ENCODE measurements around the gene RIPK1.

RIPK1 gene

DNA sequence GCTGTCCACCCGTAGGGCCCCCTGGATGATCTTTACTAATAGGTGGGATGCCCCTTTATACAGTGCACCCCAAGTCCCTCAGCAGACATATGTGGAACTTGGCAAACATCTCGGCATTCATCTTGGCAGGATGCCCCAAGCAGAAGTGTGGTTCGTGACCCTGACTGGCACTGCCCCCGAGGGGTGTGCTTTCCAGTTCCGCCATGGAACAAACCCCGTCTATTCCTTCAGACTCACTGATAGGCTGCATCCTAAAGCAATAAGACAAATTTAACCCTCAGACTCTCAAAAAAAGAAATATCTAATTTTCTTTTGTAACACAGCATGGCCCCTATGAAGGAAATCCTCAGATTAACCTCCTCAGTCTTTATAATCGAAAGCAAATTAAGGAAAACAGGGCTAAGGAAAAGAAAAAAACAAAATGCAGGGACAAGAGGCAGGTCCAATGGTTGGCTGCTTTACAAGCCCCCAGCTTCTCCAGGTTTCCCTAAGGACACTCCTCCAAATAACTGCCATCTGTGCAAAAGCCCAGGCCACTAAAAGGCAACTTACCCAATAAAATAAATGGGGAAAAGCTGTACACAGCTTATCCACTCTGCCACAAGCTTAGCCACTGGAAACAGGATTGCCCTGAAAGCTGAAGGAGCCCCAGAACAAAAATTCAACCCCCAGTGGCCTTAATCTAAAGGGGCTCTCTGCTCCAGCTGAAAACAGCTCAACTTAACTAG, 30.5 kb upstream of the RIPK1 start (continued):
- TF ChIP-seq CREB5 (CRISPR knock-in tag; IDR thresholded peaks at IDR 0.05; ENCODE audit: low read depth), result no peak
- TF ChIP-seq ZNF565 (CRISPR knock-in tag; conservative IDR thresholded peaks at IDR 0.05; ENCODE audit: low read depth), result no peak
- TF ChIP-seq, protein P1, sequence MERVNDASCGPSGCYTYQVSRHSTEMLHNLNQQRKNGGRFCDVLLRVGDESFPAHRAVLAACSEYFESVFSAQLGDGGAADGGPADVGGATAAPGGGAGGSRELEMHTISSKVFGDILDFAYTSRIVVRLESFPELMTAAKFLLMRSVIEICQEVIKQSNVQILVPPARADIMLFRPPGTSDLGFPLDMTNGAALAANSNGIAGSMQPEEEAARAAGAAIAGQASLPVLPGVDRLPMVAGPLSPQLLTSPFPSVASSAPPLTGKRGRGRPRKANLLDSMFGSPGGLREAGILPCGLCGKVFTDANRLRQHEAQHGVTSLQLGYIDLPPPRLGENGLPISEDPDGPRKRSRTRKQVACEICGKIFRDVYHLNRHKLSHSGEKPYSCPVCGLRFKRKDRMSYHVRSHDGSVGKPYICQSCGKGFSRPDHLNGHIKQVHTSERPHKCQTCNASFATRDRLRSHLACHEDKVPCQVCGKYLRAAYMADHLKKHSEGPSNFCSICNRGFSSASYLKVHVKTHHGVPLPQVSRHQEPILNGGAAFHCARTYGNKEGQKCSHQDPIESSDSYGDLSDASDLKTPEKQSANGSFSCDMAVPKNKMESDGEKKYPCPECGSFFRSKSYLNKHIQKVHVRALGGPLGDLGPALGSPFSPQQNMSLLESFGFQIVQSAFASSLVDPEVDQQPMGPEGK (CRISPR knock-in tag; IDR thresholded peaks at IDR 0.05; ENCODE audit: borderline replicate concordance), result no peak
- TF ChIP-seq ESRRG (CRISPR knock-in tag; IDR thresholded peaks at IDR 0.05), result no peak
- TF ChIP-seq OSR1 (CRISPR knock-in tag; IDR thresholded peaks at IDR 0.05), result no peak
- no peak for TF ChIP-seq ZNF70 (CRISPR knock-in tag; IDR thresholded peaks at IDR 0.05)
- TF ChIP-seq BACH2 (CRISPR knock-in tag; IDR thresholded peaks at IDR 0.05; ENCODE audit: borderline replicate concordance), result no peak
- TF ChIP-seq TOX (CRISPR knock-in tag; IDR thresholded peaks at IDR 0.05; ENCODE audit: borderline replicate concordance), result no peak

GRCh38 chr6:3039384-3039783, 28.9 kb upstream of the RIPK1 start:
- ATAC-seq, result no peak
- TF ChIP-seq ZFP30 (CRISPR knock-in tag; IDR thresholded peaks at IDR 0.05), result no peak
- TF ChIP-seq ZC3H10 (CRISPR knock-in tag; IDR thresholded peaks at IDR 0.05), result no peak
- no peak for TF ChIP-seq ESRRG (CRISPR knock-in tag; IDR thresholded peaks at IDR 0.05)
- no peak for TF ChIP-seq ZNF565 (CRISPR knock-in tag; conservative IDR thresholded peaks at IDR 0.05; ENCODE audit: low read depth)
- no peak for TF ChIP-seq GLIS3 (CRISPR knock-in tag; IDR thresholded peaks at IDR 0.05)
- no peak for TF ChIP-seq ZNF70 (CRISPR knock-in tag; IDR thresholded peaks at IDR 0.05)
- no peak for TF ChIP-seq BACH2 (CRISPR knock-in tag; IDR thresholded peaks at IDR 0.05; ENCODE audit: borderline replicate concordance)
- no peak for TF ChIP-seq CREB5 (CRISPR knock-in tag; IDR thresholded peaks at IDR 0.05; ENCODE audit: low read depth)
- no peak for TF ChIP-seq CSDC2 (CRISPR knock-in tag; IDR thresholded peaks at IDR 0.05)
- no peak for TF ChIP-seq ZFP3 (CRISPR knock-in tag; IDR thresholded peaks at IDR 0.05)
- TF ChIP-seq CSRNP3 (CRISPR knock-in tag; IDR thresholded peaks at IDR 0.05), result no peak
- TF ChIP-seq TOX (CRISPR knock-in tag; IDR thresholded peaks at IDR 0.05; ENCODE audit: borderline replicate concordance), result no peak
- TF ChIP-seq, protein P2, sequence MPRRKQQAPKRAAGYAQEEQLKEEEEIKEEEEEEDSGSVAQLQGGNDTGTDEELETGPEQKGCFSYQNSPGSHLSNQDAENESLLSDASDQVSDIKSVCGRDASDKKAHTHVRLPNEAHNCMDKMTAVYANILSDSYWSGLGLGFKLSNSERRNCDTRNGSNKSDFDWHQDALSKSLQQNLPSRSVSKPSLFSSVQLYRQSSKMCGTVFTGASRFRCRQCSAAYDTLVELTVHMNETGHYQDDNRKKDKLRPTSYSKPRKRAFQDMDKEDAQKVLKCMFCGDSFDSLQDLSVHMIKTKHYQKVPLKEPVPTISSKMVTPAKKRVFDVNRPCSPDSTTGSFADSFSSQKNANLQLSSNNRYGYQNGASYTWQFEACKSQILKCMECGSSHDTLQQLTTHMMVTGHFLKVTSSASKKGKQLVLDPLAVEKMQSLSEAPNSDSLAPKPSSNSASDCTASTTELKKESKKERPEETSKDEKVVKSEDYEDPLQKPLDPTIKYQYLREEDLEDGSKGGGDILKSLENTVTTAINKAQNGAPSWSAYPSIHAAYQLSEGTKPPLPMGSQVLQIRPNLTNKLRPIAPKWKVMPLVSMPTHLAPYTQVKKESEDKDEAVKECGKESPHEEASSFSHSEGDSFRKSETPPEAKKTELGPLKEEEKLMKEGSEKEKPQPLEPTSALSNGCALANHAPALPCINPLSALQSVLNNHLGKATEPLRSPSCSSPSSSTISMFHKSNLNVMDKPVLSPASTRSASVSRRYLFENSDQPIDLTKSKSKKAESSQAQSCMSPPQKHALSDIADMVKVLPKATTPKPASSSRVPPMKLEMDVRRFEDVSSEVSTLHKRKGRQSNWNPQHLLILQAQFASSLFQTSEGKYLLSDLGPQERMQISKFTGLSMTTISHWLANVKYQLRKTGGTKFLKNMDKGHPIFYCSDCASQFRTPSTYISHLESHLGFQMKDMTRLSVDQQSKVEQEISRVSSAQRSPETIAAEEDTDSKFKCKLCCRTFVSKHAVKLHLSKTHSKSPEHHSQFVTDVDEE (CRISPR knock-in tag; IDR thresholded peaks at IDR 0.05), result no peak
- no peak for TF ChIP-seq RARB (CRISPR knock-in tag; IDR thresholded peaks at IDR 0.05)
- TF ChIP-seq OSR1 (CRISPR knock-in tag; IDR thresholded peaks at IDR 0.05), result no peak
- no peak for TF ChIP-seq ARNTL (CRISPR knock-in tag; IDR thresholded peaks at IDR 0.05; ENCODE audit: borderline replicate concordance, low read depth)
- TF ChIP-seq PPARA (CRISPR knock-in tag; IDR thresholded peaks at IDR 0.05; ENCODE audit: borderline replicate concordance), result no peak
- no peak for TF ChIP-seq ISL1 (CRISPR knock-in tag; IDR thresholded peaks at IDR 0.05)
- no peak for TF ChIP-seq SNAI2 (CRISPR knock-in tag; IDR thresholded peaks at IDR 0.05)

GRCh38 chr6:3041147-3041546, 27.1 kb upstream of the RIPK1 start:
- TF ChIP-seq CSDC2 (CRISPR knock-in tag; IDR thresholded peaks at IDR 0.05), result no peak
- TF ChIP-seq GLIS3 (CRISPR knock-in tag; IDR thresholded peaks at IDR 0.05), result no peak
- TF ChIP-seq SNAI2 (CRISPR knock-in tag; IDR thresholded peaks at IDR 0.05), result no peak
- no peak for TF ChIP-seq PPARA (CRISPR knock-in tag; IDR thresholded peaks at IDR 0.05; ENCODE audit: borderline replicate concordance)
- TF ChIP-seq, protein P1 (CRISPR knock-in tag; IDR thresholded peaks at IDR 0.05; ENCODE audit: borderline replicate concordance), result no peak
- TF ChIP-seq ZC3H10 (CRISPR knock-in tag; IDR thresholded peaks at IDR 0.05), result no peak
- TF ChIP-seq, protein P3, sequence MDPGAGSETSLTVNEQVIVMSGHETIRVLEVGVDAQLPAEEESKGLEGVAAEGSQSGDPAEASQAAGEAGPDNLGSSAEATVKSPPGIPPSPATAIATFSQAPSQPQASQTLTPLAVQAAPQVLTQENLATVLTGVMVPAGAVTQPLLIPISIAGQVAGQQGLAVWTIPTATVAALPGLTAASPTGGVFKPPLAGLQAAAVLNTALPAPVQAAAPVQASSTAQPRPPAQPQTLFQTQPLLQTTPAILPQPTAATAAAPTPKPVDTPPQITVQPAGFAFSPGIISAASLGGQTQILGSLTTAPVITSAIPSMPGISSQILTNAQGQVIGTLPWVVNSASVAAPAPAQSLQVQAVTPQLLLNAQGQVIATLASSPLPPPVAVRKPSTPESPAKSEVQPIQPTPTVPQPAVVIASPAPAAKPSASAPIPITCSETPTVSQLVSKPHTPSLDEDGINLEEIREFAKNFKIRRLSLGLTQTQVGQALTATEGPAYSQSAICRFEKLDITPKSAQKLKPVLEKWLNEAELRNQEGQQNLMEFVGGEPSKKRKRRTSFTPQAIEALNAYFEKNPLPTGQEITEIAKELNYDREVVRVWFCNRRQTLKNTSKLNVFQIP (CRISPR knock-in tag; IDR thresholded peaks at IDR 0.05; ENCODE audit: borderline replicate concordance, low read depth), result no peak
- no peak for TF ChIP-seq BACH2 (CRISPR knock-in tag; IDR thresholded peaks at IDR 0.05; ENCODE audit: borderline replicate concordance)
- TF ChIP-seq ZNF565 (CRISPR knock-in tag; conservative IDR thresholded peaks at IDR 0.05; ENCODE audit: low read depth), result no peak
- TF ChIP-seq ESRRG (CRISPR knock-in tag; IDR thresholded peaks at IDR 0.05), result no peak
- no peak for TF ChIP-seq ZNF70 (CRISPR knock-in tag; IDR thresholded peaks at IDR 0.05)
- TF ChIP-seq TOX (CRISPR knock-in tag; IDR thresholded peaks at IDR 0.05; ENCODE audit: borderline replicate concordance), result no peak
- ATAC-seq, result no peak
